HG03066 (cell line): ENCODE measurements around the gene AMBRA1.

Experiments used
- ATAC-seq: cut with Tn5 transposase; IDR thresholded peaks from one replicate; pipeline ENCODE4 v1.9.1; 2021; ENCODE audit warnings: low read depth; ENCODE audit not compliant: unreplicated experiment

The AMBRA1 gene

DNA sequence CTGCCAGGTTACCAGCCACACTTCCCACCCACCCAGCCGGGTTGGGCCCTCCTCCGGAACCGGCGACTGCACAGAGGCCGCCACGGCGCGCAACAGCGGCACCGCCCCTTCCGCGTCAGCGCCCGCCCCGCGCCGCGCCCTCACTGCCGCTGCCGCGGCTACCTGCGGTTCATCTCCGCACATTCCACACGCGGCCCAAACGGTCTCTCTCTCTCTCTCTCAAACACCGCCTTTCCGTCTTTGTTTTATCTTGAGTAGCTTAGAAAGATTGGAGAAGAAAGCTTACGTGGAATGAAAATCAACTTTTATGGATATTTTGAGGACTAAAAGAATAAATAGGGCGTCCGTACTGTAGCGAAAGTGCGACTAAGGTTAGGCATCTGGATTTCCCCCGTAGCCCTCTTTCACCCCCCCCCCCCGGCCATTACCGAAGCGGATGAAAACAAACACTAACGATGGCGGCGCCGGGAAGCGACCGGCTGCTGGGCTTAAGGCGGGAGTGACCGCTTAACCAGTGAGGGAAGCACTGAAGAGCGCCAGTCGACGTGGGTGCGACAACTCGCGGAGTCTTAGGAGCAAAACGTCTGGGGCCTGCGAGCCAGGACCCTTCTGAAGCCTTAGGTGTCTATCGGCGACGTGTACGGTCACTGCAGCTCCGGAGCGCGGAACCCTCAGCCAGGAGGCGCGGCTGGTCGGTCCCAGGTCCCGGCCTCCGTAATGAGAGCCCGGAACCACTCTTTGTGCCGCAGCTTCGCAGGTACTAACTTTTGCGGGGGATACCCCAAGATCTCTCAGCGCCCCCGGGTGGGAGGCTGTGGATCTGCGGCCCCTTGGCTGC, 23.5 kb upstream of the AMBRA1 start, which contains the start of the genes ATG13 and HARBI1:
Gene ATG13, plus strand, starts transcription at position 420 of the 838 bp plus-strand sequence. CDS start 26,739 bp downstream, outside the sequence.
Gene HARBI1, minus strand, starts transcription at position 94 of the 838 bp plus-strand sequence. CDS start 990 bp downstream, outside the sequence.
- ATAC-seq = peak; percentile 97

GRCh38 chr11:46616551-46617133, 22.8 kb upstream of the AMBRA1 start:
- no peak for ATAC-seq

GRCh38 chr11:46615756-46616155, 21.9 kb upstream of the AMBRA1 start:
- ATAC-seq = no peak

DNA sequence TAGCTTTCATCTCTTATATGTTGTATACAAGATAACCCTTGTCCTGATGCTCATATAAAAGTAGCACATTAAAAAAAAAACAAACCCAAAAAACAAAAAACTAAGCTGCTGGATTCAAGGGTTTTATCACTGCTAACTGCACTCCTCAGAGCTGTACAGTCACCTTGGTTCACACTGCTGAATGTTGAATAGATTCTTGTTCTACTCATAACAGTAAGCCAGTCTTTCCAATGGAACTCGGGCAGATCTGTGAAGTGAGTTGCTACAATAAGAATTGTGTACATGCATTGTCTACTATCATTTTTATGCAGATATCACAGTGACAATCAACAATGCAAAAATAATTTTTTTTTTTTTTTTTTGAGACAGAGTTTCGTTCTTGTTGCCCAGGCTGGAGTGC, 18.5 kb upstream of the AMBRA1 start:
- no peak for ATAC-seq

DNA sequence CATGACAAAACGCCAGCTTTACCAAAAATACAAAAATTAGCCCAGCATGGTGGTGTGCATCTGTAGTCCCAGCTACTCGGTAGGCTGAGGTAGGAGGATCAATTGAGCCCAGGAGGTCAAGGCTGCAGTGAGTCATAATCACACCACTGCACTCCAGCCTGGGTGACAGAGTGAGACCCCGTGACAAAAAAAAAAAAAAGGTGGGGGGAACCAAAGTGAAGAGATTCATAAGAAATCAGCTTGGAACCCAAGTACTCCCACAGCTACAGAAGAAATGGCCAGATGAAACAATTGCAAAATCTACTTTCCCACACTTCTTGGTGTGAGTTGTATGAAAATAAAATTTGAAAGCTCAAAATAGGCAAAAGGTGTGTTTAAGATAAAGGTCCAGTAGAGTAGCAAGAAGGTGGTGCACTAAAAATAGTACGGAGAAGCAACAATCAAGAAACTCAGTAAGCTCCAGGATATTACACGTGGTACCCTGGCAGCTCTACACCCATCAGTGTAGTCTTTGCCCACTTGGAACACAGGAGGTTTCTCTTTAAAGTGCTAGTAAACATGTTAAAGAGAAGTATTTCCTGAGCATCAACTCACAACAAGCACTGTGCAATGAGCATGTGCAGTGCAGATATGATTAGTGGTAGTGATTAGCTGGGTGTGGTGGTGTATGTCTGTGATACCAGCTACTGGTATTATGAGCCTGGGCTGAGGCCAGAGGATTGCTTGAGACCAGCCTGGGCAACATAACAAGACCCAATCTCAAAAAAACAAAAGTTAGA, 17.9 kb upstream of the AMBRA1 start:
- no peak for ATAC-seq

DNA sequence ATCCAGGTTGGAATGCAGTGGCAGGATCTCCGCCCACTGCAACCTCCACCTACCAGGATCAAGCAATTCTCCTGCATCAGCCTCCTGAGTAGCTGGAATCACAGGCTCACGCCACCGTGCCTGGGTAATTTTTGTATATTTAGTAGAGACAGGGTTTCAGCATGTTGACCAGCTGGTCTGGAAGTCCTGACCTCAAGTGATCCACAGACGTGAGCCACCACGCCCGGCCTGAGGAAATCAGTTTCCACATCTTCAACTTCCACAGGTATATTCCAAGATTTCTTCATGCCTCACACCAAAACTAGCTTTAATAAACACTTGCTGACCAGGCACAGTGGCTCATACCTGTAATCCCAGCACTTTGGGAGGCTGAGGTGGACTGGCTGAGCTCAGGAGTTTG, 15.6 kb upstream of the AMBRA1 start:
- no peak for ATAC-seq

- no peak for ATAC-seq
Measured at GRCh38 chr11:46607516-46607915, 13.7 kb upstream of the AMBRA1 start.

- no peak for ATAC-seq
Measured at GRCh38 chr11:46604796-46605195, 11.0 kb upstream of the AMBRA1 start.

GRCh38 chr11:46603704-46604308, 10.0 kb upstream of the AMBRA1 start:
- no peak for ATAC-seq

GRCh38 chr11:46601129-46601528, 7.3 kb upstream of the AMBRA1 start:
- ATAC-seq = no peak

GRCh38 chr11:46600194-46600960, 6.6 kb upstream of the AMBRA1 start:
- ATAC-seq = no peak

- ATAC-seq = no peak
Measured at GRCh38 chr11:46599340-46600193, 5.7 kb upstream of the AMBRA1 start.

- ATAC-seq = no peak
Measured at GRCh38 chr11:46597609-46598219, 3.9 kb upstream of the AMBRA1 start.

- ATAC-seq = no peak
Measured at GRCh38 chr11:46597155-46597554, 3.3 kb upstream of the AMBRA1 start.

- ATAC-seq = no peak
Measured at GRCh38 chr11:46594785-46595184, 962 bp upstream of the AMBRA1 start.

- no peak for ATAC-seq
Measured at GRCh38 chr11:46594374-46594700, 514 bp upstream of the AMBRA1 start.

- no peak for ATAC-seq
Measured at GRCh38 chr11:46590740-46591605, 2.9 kb downstream of the AMBRA1 start.

DNA sequence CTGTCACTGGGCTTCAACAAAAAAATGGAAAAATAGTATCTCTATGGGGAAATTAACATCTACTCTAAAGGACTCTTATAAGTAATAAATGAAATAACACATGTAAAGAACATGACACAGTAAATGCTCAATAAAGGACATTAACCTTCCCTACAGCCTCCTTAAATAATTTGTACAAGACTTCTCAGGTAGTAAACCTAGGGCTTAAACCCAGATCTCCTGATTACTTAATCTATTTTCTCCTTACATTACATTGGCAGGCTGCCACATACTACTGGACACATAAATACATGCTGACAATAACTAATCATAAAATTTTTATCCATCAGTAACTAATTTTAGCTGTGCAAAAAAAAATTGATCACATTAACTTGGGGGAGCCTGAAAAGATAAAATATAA, 4.9 kb downstream of the AMBRA1 start:
- no peak for ATAC-seq
